Mesenchymal stem cell (in vitro differentiated cells and primary cell): Measurements from ENCODE around the gene C10orf90.

Source experiments
- DNase-seq: peaks from one replicate; pipeline ENCODE4 v3.0.0-alpha.2; 2013
- H2AFZ ChIP-seq: one replicate; pipeline ENCODE4 v1.6.1; 2013; ENCODE audit warnings: low read depth, mild to moderate bottlenecking, control low read depth, inconsistent platforms, low read length, moderate library complexity
- H2AK5ac ChIP-seq: 2 replicates; pipeline ENCODE4 v1.6.1; 2013; ENCODE audit warnings: low read length, moderate library complexity, mild to moderate bottlenecking, inconsistent platforms; ENCODE audit not compliant: severe bottlenecking
- H2BK120ac ChIP-seq: one replicate; pipeline ENCODE4 v1.6.1; 2013; ENCODE audit warnings: low read depth, mild to moderate bottlenecking, inconsistent platforms, low read length, moderate library complexity
- H2BK12ac ChIP-seq, 2 experiments: one replicate each; pipeline ENCODE4 v1.6.1; 2013; ENCODE audit warnings: inconsistent platforms in 2 of 2, low read length in 2 of 2, mild to moderate bottlenecking in 2 of 2, moderate library complexity in 2 of 2, control low read depth in 1 of 2
- H2BK15ac ChIP-seq: one replicate; pipeline ENCODE4 v1.6.1; 2013; ENCODE audit warnings: mild to moderate bottlenecking, low read depth, inconsistent platforms; ENCODE audit not compliant: poor library complexity, severe bottlenecking
- H2BK5ac ChIP-seq: 2 replicates; pipeline ENCODE4 v1.6.1; 2013; ENCODE audit warnings: low read depth, mild to moderate bottlenecking, low read length, control low read depth, inconsistent platforms; ENCODE audit not compliant: poor library complexity, severe bottlenecking
- H3K14ac ChIP-seq, 2 experiments: one replicate each; pipeline ENCODE4 v1.6.1; 2013; ENCODE audit warnings: inconsistent platforms in 2 of 2, low read length in 2 of 2, control low read depth in 1 of 2, mild to moderate bottlenecking in 1 of 2, moderate library complexity in 1 of 2
- H3K18ac ChIP-seq, 2 experiments: one replicate each; pipeline ENCODE4 v1.6.1; 2013; ENCODE audit warnings: inconsistent platforms in 2 of 2, low read length in 2 of 2, control low read depth in 1 of 2, low read depth in 1 of 2, mild to moderate bottlenecking in 1 of 2
- H3K23ac ChIP-seq, 2 experiments: one replicate each; pipeline ENCODE4 v1.6.1; 2013; ENCODE audit warnings: inconsistent platforms in 2 of 2, low read length in 2 of 2, mild to moderate bottlenecking in 2 of 2, moderate library complexity in 2 of 2, control low read depth in 1 of 2
- H3K27ac ChIP-seq: 2 replicates; pipeline ENCODE4 v1.5.1; 2013; ENCODE audit warnings: mild to moderate bottlenecking, moderate library complexity, low read length, control low read depth, inconsistent platforms; ENCODE audit not compliant: poor library complexity, severe bottlenecking
- H3K27me3 ChIP-seq, 2 experiments: 2 replicates each; pipeline versions ENCODE4 v1.6.1 to v1.7.0; 2013; ENCODE audit warnings: low read length in 2 of 2, mild to moderate bottlenecking in 2 of 2, moderate library complexity in 2 of 2, control low read depth in 1 of 2, inconsistent platforms in 1 of 2; ENCODE audit not compliant: control insufficient read depth in 1 of 2, insufficient read depth in 1 of 2
- H3K36me3 ChIP-seq, 2 experiments: 2 replicates each; pipeline versions ENCODE4 v1.6.1 to v1.7.0; 2013; ENCODE audit warnings: low read length in 2 of 2, control low read depth in 1 of 2, inconsistent platforms in 1 of 2, low read depth in 1 of 2, mild to moderate bottlenecking in 1 of 2; ENCODE audit not compliant: insufficient read depth in 2 of 2, control insufficient read depth in 1 of 2
- H3K4ac ChIP-seq, 2 experiments: one replicate each; pipeline ENCODE4 v1.6.1; 2013; ENCODE audit warnings: inconsistent platforms in 2 of 2, low read length in 2 of 2, mild to moderate bottlenecking in 2 of 2, moderate library complexity in 2 of 2, control low read depth in 1 of 2, low read depth in 1 of 2
- H3K4me1 ChIP-seq: 2 replicates; pipeline ENCODE4 v1.6.1; 2013; ENCODE audit warnings: low read depth, low read length, control low read depth; ENCODE audit not compliant: control insufficient read depth, insufficient read depth
- H3K4me2 ChIP-seq: 2 replicates; pipeline ENCODE4 v1.6.1; 2013; ENCODE audit warnings: low read length, mild to moderate bottlenecking, inconsistent platforms; ENCODE audit not compliant: poor library complexity, severe bottlenecking
- H3K4me3 ChIP-seq, 2 experiments: 2 replicates each; pipeline versions ENCODE4 v1.5.1 to v1.7.0; 2013; ENCODE audit warnings: low read length in 2 of 2, mild to moderate bottlenecking in 2 of 2, control low read depth in 1 of 2, low read depth in 1 of 2; ENCODE audit not compliant: insufficient read depth in 1 of 2
- H3K79me1 ChIP-seq: replicated peaks from 2 replicates; pipeline ENCODE4 v1.6.1; 2013; ENCODE audit warnings: mild to moderate bottlenecking, control low read depth, low read length, inconsistent platforms; ENCODE audit not compliant: poor library complexity, severe bottlenecking
- H3K9ac ChIP-seq: 2 replicates; pipeline ENCODE4 v1.7.0; 2013; ENCODE audit warnings: mild to moderate bottlenecking, low read length, moderate library complexity
- H3K9me3 ChIP-seq: 2 replicates; pipeline ENCODE4 v1.7.0; 2013; ENCODE audit warnings: mild to moderate bottlenecking, low read length; ENCODE audit not compliant: control insufficient read depth
- H4K8ac ChIP-seq: one replicate; pipeline ENCODE4 v1.6.1; 2013; ENCODE audit warnings: inconsistent platforms, mild to moderate bottlenecking, low read length, moderate library complexity
- H4K91ac ChIP-seq: one replicate; pipeline ENCODE4 v1.6.1; 2013; ENCODE audit warnings: mild to moderate bottlenecking, low read length, inconsistent platforms
- WGBS: methylation state at CpG from one replicate; pipeline ENCODE4 v1.1.7; 2013; ENCODE audit warnings: mixed read lengths; 5-methylcytosine and 5-hydroxymethylcytosine counted together

C10orf90 gene

GRCh38 chr10:126475074-126475691 is 195.3 kb downstream of the C10orf90 start:
- Histone ChIP-seq H3K27ac (no peak overlapping the region), H3K4ac (no peak overlapping the region), H2BK12ac (peak overlapping the region in 1 of 2 experiments; percentile 28), H3K9me3 (no peaks in the 10 kb centered on the region), H2BK120ac (no peak overlapping the region), H3K9ac (no peak overlapping the region), H3K79me1 (no peaks in the 10 kb centered on the region), H4K8ac (no peak overlapping the region), H3K36me3 (no peaks in the 10 kb centered on the region), H3K23ac (no peak overlapping the region), H4K91ac (no peak overlapping the region), H2BK15ac (no peak overlapping the region), H2AFZ (no peak overlapping the region), H2BK5ac (no peak overlapping the region), H3K4me2 (no peak overlapping the region), H3K14ac (no peak overlapping the region), H3K18ac (no peak overlapping the region), H3K27me3 (no peaks in the 10 kb centered on the region), H3K4me3 (no peak overlapping the region), H3K4me1 (peaks cover 7% of the 10 kb centered on the region), H2AK5ac (no peak overlapping the region)
- DNase-seq = no peak
- WGBS = 86% methylated on average over 5 of the region's 6 CpGs

DNA sequence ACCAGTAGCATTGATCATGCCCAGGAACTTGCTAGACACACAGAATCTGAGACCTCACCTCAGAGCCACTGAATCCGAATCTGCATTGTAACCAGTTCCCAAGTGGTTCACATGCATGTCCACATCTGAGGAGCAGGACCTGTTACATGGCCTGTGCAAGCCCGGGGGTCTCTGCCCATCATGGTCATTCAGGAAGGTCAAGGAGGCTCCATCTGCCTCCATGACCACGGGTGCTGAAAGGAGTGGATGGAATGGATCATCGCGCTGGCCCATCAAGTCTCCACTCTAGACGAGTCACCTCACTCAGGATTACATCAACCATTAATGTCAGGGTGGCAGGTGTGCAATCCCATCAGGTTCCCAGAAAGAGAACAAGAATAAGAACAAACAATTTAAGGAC is 196.5 kb downstream of the C10orf90 start:
- Histone ChIP-seq H3K9ac (no peak overlapping the region), H3K4ac (no peak overlapping the region)

DNA sequence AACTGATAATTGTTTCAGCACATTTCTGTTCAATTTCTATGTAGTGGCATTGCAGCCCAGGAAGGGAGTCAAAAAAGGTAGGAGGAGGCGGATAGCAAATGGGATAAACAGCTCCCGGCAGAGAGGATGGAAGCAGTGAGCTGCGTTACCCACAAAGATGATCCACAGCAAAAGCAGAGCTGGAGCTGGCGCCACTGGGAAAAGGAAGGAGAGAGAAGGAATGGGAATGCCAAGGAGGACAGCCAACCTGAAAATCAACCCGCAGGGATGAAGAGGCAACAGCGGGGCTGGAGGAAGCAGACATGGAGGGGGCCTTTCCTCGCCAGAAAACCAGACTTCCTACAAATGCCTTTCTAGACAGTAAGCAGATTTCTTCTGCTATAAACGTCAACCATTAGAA is 199.5 kb downstream of the C10orf90 start:
- Histone ChIP-seq H3K79me1 (no peaks in the 10 kb centered on the region), H3K36me3 (no peaks in the 10 kb centered on the region), H2BK5ac (no peak overlapping the region), H2AFZ (peak overlapping the region; percentile 21), H3K27ac (no peak overlapping the region), H3K23ac (no peak overlapping the region), H3K4me1 (peaks cover 23% of the 10 kb centered on the region), H2BK15ac (no peak overlapping the region), H3K27me3 (no peaks in the 10 kb centered on the region), H4K8ac (no peak overlapping the region), H3K4ac (no peak overlapping the region), H3K4me3 (no peak overlapping the region), H2BK120ac (no peak overlapping the region), H2BK12ac (peak overlapping the region; percentile 29 to 90), H3K18ac (peak overlapping the region in 1 of 2 experiments; percentile 64), H3K9me3 (no peaks in the 10 kb centered on the region), H3K9ac (no peak overlapping the region), H3K4me2 (no peak overlapping the region), H4K91ac (no peak overlapping the region), H2AK5ac (no peak overlapping the region), H3K14ac (peak overlapping the region in 1 of 2 experiments; percentile 69)
- WGBS = 76% methylated on average over 7 of the region's 8 CpGs
- DNase-seq = no peak

More for the DNA sequence above, 196.5 kb downstream of the C10orf90 start:
- no peaks in the 10 kb centered on the region for H3K27me3 ChIP-seq
- 96% methylated on average over 6 of the region's 6 CpGs for WGBS
- H2BK15ac ChIP-seq = no peak overlapping the region
- H2AFZ ChIP-seq = no peak overlapping the region
- H3K36me3 ChIP-seq = no peaks in the 10 kb centered on the region
- H3K23ac ChIP-seq = no peak overlapping the region
- H3K9me3 ChIP-seq = no peaks in the 10 kb centered on the region
- no peak overlapping the region for H3K18ac ChIP-seq
- H2BK5ac ChIP-seq = no peak overlapping the region
- H3K4me3 ChIP-seq = no peak overlapping the region
- no peak overlapping the region for H4K8ac ChIP-seq
- H2BK120ac ChIP-seq = no peak overlapping the region
- no peak overlapping the region for H3K4me2 ChIP-seq
- no peaks in the 10 kb centered on the region for H3K79me1 ChIP-seq
- H3K27ac ChIP-seq = no peak overlapping the region
- H4K91ac ChIP-seq = no peak overlapping the region
- no peak overlapping the region for H2AK5ac ChIP-seq
- H2BK12ac ChIP-seq = no peak overlapping the region
- no peak overlapping the region for H3K14ac ChIP-seq
- H3K4me1 ChIP-seq = peaks cover 15% of the 10 kb centered on the region
- no peak for DNase-seq

DNA sequence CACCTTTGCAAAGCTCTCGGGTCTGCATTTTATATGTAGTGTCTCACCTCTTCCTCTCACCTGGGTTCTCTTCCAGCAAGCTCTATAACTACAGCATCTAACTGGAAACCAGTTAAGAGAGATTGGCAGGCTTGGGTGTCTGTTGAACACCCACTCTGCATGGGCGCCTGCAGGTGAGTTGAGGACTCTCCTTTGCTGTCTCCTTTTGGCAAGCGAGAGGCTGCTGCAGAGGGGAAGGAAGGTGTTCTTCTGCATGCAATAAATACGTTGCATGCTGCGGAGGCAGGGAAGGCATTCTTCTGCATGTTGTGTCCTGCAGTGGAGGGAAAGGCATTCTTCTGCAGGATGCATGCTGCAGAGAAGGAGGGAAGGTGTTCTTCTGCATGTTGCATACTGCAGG is 200.8 kb downstream of the C10orf90 start:
- no peaks in the 10 kb centered on the region for H3K79me1 ChIP-seq
- no peak overlapping the region for H3K23ac ChIP-seq
- H3K4me1 ChIP-seq = peaks cover 22% of the 10 kb centered on the region
- no peaks in the 10 kb centered on the region for H3K9me3 ChIP-seq
- DNase-seq = no peak
- peak overlapping the region in 1 of 2 experiments; percentile 16 for H3K18ac ChIP-seq
- H3K36me3 ChIP-seq = no peaks in the 10 kb centered on the region
- no peak overlapping the region for H4K91ac ChIP-seq
- no peak overlapping the region for H3K9ac ChIP-seq
- WGBS = 94% methylated on average over 5 of the region's 5 CpGs
- H2BK120ac ChIP-seq = no peak overlapping the region
- no peak overlapping the region for H4K8ac ChIP-seq
- no peak overlapping the region for H3K4me3 ChIP-seq
- no peak overlapping the region for H3K27ac ChIP-seq
- no peak overlapping the region for H2BK12ac ChIP-seq
- H3K27me3 ChIP-seq = no peaks in the 10 kb centered on the region
- H2BK15ac ChIP-seq = no peak overlapping the region
- no peak overlapping the region for H3K4me2 ChIP-seq
- H2BK5ac ChIP-seq = no peak overlapping the region
- H2AFZ ChIP-seq = no peak overlapping the region
- no peak overlapping the region for H2AK5ac ChIP-seq
- no peak overlapping the region for H3K14ac ChIP-seq
- H3K4ac ChIP-seq = no peak overlapping the region
